Measurements from ENCODE around the gene PTGES.

GRCh38 chr9:129776938-129777768 is 24.3 kb upstream of the PTGES start:
- TF ChIP-seq, protein P1, sequence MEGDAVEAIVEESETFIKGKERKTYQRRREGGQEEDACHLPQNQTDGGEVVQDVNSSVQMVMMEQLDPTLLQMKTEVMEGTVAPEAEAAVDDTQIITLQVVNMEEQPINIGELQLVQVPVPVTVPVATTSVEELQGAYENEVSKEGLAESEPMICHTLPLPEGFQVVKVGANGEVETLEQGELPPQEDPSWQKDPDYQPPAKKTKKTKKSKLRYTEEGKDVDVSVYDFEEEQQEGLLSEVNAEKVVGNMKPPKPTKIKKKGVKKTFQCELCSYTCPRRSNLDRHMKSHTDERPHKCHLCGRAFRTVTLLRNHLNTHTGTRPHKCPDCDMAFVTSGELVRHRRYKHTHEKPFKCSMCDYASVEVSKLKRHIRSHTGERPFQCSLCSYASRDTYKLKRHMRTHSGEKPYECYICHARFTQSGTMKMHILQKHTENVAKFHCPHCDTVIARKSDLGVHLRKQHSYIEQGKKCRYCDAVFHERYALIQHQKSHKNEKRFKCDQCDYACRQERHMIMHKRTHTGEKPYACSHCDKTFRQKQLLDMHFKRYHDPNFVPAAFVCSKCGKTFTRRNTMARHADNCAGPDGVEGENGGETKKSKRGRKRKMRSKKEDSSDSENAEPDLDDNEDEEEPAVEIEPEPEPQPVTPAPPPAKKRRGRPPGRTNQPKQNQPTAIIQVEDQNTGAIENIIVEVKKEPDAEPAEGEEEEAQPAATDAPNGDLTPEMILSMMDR (IDR thresholded peaks at IDR 0.05), result no peak
- no peak for TF ChIP-seq EZH2phosphoT487 (IDR thresholded peaks at IDR 0.05)
- TF ChIP-seq EZH2 (IDR thresholded peaks at IDR 0.05), result no peak
